NCI-H1048 (cell line): ENCODE data around the gene RAD54L2.
"Not testable (repeated sequence)": the region's sequence is repeated elsewhere in the genome, so short reads cannot be mapped to it uniquely, and the experiment has no call there.

Experiments
- DNase-seq: peaks from one replicate; lab custom pipeline; 2025; lab: John Stamatoyannopoulos, UW

RAD54L2 gene

GRCh38 chr3:51544011-51544775 lies 5.7 kb downstream of the RAD54L2 start:
- no peak for DNase-seq

GRCh38 chr3:51547274-51547673 lies 8.8 kb downstream of the RAD54L2 start:
- DNase-seq, result no peak

GRCh38 chr3:51549311-51549710 lies 10.8 kb downstream of the RAD54L2 start:
- no peak for DNase-seq

- no peak for DNase-seq
Measured at GRCh38 chr3:51550080-51550819, 11.7 kb downstream of the RAD54L2 start.

- DNase-seq, result no peak
Measured at GRCh38 chr3:51557993-51558392, 19.5 kb downstream of the RAD54L2 start.

GRCh38 chr3:51559411-51559888 lies 20.9 kb downstream of the RAD54L2 start:
- no peak for DNase-seq

GRCh38 chr3:51559961-51560360 lies 21.4 kb downstream of the RAD54L2 start:
- no peak for DNase-seq

GRCh38 chr3:51562403-51562802 lies 23.9 kb downstream of the RAD54L2 start:
- not testable (repeated sequence) for DNase-seq

GRCh38 chr3:51568036-51568435 lies 29.5 kb downstream of the RAD54L2 start:
- DNase-seq, result no peak

GRCh38 chr3:51568996-51569395 lies 30.5 kb downstream of the RAD54L2 start:
- DNase-seq, result no peak

- no peak for DNase-seq
Measured at GRCh38 chr3:51578238-51578637, 39.7 kb downstream of the RAD54L2 start.

- DNase-seq, result no peak
Measured at GRCh38 chr3:51580418-51580817, 41.9 kb downstream of the RAD54L2 start.

- no peak for DNase-seq
Measured at GRCh38 chr3:51581524-51581923, 43.0 kb downstream of the RAD54L2 start.

GRCh38 chr3:51585197-51585596 lies 46.7 kb downstream of the RAD54L2 start:
- no peak for DNase-seq

GRCh38 chr3:51585871-51586270 lies 47.4 kb downstream of the RAD54L2 start:
- DNase-seq, result no peak
